ENCODE measurements around the gene SLC39A11. TPM values are rescaled to one million over a fixed set of nuclear protein-coding genes. Genes with fewer than 3 reads are reported as not detected.

Gene SLC39A11
- total RNA-seq, 1 experiment from 2014 or later = 46.4 TPM

- H3K4me2 ChIP-seq (ENCODE audit: low read length) = no peak overlapping the region
- peaks cover 0 to 21% of the 10 kb centered on the region in 2 experiments; a peak in 1 of 4 replicates for H3K4me1 ChIP-seq (ENCODE audit: control insufficient read depth in 1 of 2, insufficient read depth in 2 of 2, low read length in 2 of 2)
- no peaks in the 10 kb centered on the region for H3K27me3 ChIP-seq (ENCODE audit: insufficient read depth, low read length)
- H3K27ac ChIP-seq (ENCODE audit: low read depth, low read length) = no peak overlapping the region
- H3K36me3 ChIP-seq (ENCODE audit: control insufficient read depth in 1 of 2, insufficient read depth in 2 of 2, low read length in 2 of 2) = no peaks in the 10 kb centered on the region
- no peaks in the 10 kb centered on the region for H3K79me2 ChIP-seq (ENCODE audit: insufficient read depth, low read length)
- no peak overlapping the region for H2AFZ ChIP-seq (ENCODE audit: low read depth, low read length, poor library complexity, severe bottlenecking)
- no peak overlapping the region for H3K9ac ChIP-seq (ENCODE audit: low read length)
- ChIA-PET POLR2A (no interaction called here), CTCF (interaction anchor here (8.7 kb wide), 1 partner anchor 461 kb away, joined by 212 read pairs; the partner anchor contains the start of gene COG1), RAD21 (ENCODE audit: low non-redundant PET in 1 of 2, low total read pairs in 2 of 2, uncharacterized antibody in 2 of 2, unreplicated experiment in 2 of 2) (no interaction called here)
- no peak for TF ChIP-seq SP1 (IDR thresholded peaks at IDR 0.05; ENCODE audit: low read depth)
- no peak for TF ChIP-seq CEBPB (IDR thresholded peaks at IDR 0.05; ENCODE audit: low read depth)
- no peak for TF ChIP-seq RAD21 (IDR thresholded peaks at IDR 0.05; ENCODE audit: low read depth)
- no peak for TF ChIP-seq SRF (IDR thresholded peaks at IDR 0.05; ENCODE audit: low read depth)
- TF ChIP-seq JUND (IDR thresholded peaks at IDR 0.05) = no peak
- no peak for TF ChIP-seq YY1 (IDR thresholded peaks at IDR 0.05; ENCODE audit: extremely low read depth, insufficient replicate concordance, low read depth, low read length)
- TF ChIP-seq POLR2A (IDR thresholded peaks at IDR 0.05; ENCODE audit: borderline replicate concordance, extremely low read depth, insufficient read depth, insufficient read length) = no peak
- TF ChIP-seq EZH2 (IDR thresholded peaks at IDR 0.05) = no peak
- no peak for TF ChIP-seq SIN3A (IDR thresholded peaks at IDR 0.05; ENCODE audit: low read depth)
- no peak for TF ChIP-seq REST (IDR thresholded peaks at IDR 0.05; ENCODE audit: low read depth)
- no peak for TF ChIP-seq ZNF274 (IDR thresholded peaks at IDR 0.05; ENCODE audit: low read depth, low read length)
- no peak for TF ChIP-seq ZFX (IDR thresholded peaks at IDR 0.05)
- no peak for TF ChIP-seq EGR1 (IDR thresholded peaks at IDR 0.05; ENCODE audit: low read depth)
- no peak for TF ChIP-seq EZH2phosphoT487 (IDR thresholded peaks at IDR 0.05; ENCODE audit: borderline replicate concordance)
- no peak for TF ChIP-seq POLR2AphosphoS5 (IDR thresholded peaks at IDR 0.05; ENCODE audit: low read depth, low read length)
- TF ChIP-seq ZBTB33 (IDR thresholded peaks at IDR 0.05; ENCODE audit: extremely low read depth, insufficient replicate concordance, low read length) = no peak
- TF ChIP-seq ATF3 (IDR thresholded peaks at IDR 0.05) = no peak
- no peak for TF ChIP-seq ELF1 (IDR thresholded peaks at IDR 0.05; ENCODE audit: borderline replicate concordance, low read depth)
- no peak for TF ChIP-seq CBX3 (IDR thresholded peaks at IDR 0.05; ENCODE audit: low read depth)
- no peak for TF ChIP-seq FOSL1 (IDR thresholded peaks at IDR 0.05; ENCODE audit: low read depth)
- no peak overlapping the region for H3K4me3 ChIP-seq (replicated peaks in 1 of 2; ENCODE audit: low read depth in 1 of 2, low read length in 2 of 2)
- no peak for ATAC-seq
- H3K9me3 ChIP-seq (ENCODE audit: control insufficient read depth in 1 of 2, insufficient read depth in 1 of 2, low read depth in 1 of 2, low read length in 2 of 2) = no peaks in the 10 kb centered on the region
- BruUV-seq (replicated peaks) = no TSS peak
- DNase-seq (ENCODE audit: low read depth, low spot score) = no peak
- no peaks in the 10 kb centered on the region for H4K20me1 ChIP-seq (ENCODE audit: insufficient read depth)
- no peaks in the 10 kb centered on the region for H3K9me2 ChIP-seq (ENCODE audit: insufficient read depth)
- intact Hi-C loops (cut with micrococcal nuclease) = no loop called here
These were observed 362.4 kb downstream of the SLC39A11 start for GRCh38 chr17:72730077-72730476.
